GM19240 (cell line): Measurements from ENCODE around the gene MGMT.

Source experiments
- DNase-seq: peaks from one replicate; pipeline ENCODE4 v3.0.0; 2011; ENCODE audit warnings: low spot score; ENCODE audit not compliant: insufficient read length

MGMT gene

DNA sequence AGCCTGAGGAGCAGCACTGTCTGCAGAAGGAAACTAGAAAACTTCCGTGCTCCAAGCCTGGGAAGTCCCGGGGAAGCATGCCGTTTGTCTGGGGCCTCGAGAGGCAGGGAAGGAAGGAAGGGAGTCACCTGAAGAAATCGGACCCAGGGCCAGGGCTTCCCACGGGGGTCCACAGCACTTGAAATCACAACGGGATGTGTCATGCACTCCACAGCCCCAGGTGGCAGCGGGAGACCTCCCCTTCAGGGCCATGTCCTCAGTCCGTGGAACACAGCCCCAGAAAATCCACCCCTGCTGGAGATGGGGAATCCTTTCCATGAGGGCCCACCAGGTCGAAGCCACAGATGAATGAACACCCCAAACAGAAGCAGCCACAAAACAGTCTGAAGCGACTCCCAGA lies 239.5 kb downstream of the MGMT start:
- DNase-seq, result no peak

GRCh38 chr10:129707406-129708388 lies 240.7 kb downstream of the MGMT start:
- no peak for DNase-seq

- DNase-seq, result no peak
Observed at GRCh38 chr10:129709101-129709500, 242.1 kb downstream of the MGMT start.

- no peak for DNase-seq
Observed at GRCh38 chr10:129709627-129710509, 242.8 kb downstream of the MGMT start.

DNA sequence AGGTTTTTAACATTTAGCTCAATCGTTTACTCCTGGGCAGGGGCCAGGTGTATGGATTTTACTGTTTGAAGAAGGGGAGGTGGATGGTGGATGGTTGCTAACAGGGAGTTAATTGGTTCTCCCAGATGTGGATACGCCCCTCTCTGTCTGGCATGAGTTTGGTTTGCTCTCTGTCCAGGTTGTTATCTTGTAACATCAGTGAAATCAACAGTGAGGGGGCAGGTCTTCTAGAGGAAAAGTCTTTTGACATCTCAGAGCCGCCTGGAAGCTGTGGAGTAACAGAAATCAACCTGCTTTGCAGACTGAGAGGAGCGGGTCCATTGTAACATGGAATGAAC lies 243.4 kb downstream of the MGMT start:
- no peak for DNase-seq

DNA sequence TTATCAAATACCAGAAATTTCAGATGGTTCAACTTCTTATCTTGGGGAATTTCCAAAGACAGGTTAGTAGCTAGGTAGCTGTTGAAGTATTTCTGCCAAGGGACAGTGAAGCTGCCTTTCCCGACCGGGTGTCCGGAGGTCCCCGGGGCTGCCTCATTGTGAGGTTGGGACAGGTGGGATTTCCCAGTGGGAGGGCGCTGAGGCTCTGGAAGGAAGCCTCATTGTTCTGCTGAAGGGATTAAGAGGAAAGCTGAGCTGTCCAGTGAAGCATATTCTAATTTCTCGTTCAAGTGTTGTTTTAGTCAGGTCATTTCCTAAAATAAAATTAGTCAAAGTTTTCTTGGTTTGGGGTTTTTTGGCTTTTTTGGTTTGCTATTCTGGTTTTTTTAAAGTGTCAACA lies 244.2 kb downstream of the MGMT start:
- no peak for DNase-seq

GRCh38 chr10:129712000-129712399 lies 245.0 kb downstream of the MGMT start:
- DNase-seq, result no peak

GRCh38 chr10:129713659-129714265 lies 246.7 kb downstream of the MGMT start:
- DNase-seq, result no peak

GRCh38 chr10:129715805-129716204 lies 248.8 kb downstream of the MGMT start:
- no peak for DNase-seq

DNA sequence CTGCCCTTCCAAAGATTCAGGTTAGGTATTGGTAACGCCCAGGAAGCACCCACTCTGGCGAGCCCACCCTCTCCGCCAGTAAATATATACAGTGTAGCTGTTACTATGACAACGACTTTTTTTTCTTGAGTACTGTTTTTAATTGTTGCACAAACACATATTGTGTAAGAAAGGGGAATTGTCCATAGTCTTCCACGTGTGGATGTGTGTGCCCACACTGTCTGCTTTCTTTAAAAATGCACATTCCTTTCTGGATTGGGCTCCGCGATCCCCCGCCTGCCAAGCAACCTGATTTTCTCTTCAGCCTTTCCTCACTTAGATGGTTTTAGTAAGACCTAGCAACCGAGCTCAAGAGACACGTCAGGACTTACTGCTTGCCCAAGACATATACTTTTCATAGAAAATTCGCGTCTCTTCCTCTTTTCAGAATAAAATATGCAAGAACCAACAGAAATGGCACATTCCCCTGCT lies 249.2 kb downstream of the MGMT start:
- DNase-seq, result no peak

GRCh38 chr10:129716881-129717280 lies 249.8 kb downstream of the MGMT start:
- DNase-seq, result no peak

DNA sequence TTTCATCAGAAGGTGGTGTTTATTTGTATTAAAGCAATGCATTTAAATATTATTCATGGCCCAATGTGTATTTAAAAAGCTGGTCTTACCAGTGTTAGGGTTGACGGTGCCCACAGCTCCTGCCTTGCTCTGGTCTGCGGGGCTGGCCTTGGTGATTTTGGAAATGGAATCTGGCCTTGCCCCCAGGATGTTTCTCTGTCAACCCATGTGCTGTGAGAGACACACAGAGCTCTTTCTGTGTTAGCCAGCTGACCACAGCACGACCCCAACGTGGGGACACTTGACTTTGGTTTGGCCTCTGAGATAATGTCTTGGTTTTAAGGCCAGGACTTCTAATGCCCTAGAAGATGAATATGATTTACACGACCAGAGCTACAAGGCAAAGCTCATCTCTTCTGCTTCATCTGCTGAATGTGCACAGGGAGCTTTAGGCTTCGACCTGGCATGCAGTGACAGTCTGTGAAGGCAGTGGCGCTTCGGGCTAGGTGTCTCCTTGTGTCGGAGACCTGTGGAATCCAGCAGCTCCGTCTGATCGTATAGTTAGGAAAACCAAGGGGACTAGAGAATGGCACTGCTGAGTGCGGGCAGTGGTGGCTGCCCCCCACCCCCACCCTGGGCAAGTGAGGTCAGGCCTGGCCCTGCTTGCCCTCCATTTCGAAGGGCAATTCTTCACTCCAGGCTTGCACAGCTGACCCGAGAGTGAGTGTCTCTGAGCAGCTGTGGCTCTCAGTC lies 250.9 kb downstream of the MGMT start:
- DNase-seq, result no peak

- DNase-seq, result no peak
Observed at GRCh38 chr10:129718548-129719414, 251.7 kb downstream of the MGMT start.

DNA sequence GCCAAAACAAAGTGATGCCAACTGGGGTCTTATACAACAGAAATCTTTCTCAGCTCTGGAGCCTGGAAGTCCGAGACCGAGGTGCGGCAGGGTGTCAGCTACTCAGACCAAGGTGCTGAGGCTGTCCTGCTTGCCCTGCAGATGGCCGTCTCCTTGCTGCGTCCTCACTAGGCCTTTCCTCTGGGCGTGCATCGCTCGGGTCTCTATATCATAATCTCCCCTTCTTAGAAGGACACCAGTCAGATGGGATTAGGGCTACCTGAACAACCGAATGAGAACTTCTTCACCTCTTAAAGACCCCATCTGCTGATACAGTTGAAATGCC lies 252.3 kb downstream of the MGMT start:
- DNase-seq, result no peak

- DNase-seq, result no peak
Observed at GRCh38 chr10:129719889-129720590, 253.0 kb downstream of the MGMT start.

DNA sequence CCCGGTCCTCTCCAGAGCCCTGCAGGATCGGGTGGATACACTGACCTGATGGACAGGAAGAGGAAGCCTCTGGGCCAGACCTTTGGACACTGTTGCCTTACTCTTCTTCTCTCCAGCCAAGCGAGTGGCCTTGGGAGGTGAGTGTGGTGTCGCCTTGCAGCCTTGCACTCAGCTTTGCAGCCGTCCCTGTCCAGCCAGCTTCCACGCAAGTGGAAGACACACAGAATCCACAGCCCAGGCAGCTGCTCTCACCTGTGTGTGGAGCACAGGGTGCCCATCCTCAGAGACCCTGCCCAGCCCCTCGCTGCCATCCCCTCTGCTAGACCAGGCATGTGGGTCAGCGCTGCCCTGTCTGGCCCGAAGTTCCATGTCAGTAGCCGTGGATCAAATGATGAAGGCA lies 258.0 kb downstream of the MGMT start:
- DNase-seq, result no peak

- no peak for DNase-seq
Observed at GRCh38 chr10:129725482-129725881, 258.4 kb downstream of the MGMT start.

DNA sequence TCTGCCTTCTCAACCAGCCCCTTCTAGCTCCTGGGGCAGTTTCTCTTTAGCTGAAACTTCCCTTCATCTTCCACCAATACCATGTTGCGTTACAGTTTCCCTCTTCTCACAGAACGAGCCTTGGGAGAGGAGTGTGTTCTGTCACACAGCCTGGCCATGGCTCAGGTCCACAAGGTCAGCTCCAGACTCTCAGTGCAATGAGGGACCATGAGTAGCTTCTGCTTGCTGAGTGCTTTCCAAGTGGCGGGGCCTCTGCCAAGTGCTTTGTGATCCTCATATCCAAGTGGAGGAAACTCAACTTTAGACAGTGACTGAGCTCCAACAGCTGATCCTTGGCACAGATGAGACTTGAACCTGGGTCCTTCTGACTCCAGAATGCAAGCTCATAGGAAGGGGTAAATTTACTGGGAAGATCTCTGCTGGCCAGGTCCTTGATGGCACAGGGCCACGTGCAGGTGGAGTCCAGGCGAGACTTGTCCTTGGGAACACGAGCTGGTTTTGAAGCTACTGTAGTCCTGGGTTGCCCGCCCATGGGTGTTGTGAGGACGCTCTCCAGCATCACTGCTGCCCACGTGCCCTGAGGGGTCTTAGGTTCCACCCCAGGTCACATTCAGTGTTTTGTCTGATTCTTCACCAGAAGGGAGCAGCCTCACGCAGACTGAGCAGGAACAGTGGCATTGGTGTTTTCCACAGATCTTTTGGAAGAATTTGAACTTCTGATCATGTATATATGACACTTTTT lies 259.0 kb downstream of the MGMT start:
- DNase-seq, result no peak

DNA sequence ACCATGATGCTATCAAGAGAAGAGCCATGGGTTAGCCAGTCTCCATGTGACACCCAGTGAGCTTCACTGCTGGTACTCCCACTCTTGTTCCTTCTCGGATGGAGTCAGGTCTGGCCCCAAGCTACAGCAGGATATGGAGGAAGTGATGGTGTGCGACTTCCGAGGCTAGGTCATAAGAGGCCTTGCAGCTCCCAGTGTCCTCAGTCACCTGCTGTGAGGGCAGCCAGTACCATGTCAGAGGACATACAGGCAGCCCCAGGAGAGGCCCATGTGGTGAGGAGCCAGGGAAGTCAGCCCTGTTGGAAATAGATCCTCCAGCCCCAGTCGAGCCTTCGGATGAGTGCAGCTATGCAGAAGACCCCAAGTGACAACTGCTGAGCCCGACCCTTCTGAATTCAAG lies 260.0 kb downstream of the MGMT start:
- no peak for DNase-seq
